NCI-H1105 (cell line): ENCODE results near the gene ATG10.
"Not testable (repeated sequence)": the region's sequence is repeated elsewhere in the genome, so short reads cannot be mapped to it uniquely, and the experiment has no call there.

ENCODE experiments used
- DNase-seq: peaks from one replicate; lab custom pipeline; 2025; lab: John Stamatoyannopoulos, UW

Gene ATG10

GRCh38 chr5:81982172-81982685 lies 10.4 kb downstream of the ATG10 start:
- DNase-seq = not testable (repeated sequence)

DNA sequence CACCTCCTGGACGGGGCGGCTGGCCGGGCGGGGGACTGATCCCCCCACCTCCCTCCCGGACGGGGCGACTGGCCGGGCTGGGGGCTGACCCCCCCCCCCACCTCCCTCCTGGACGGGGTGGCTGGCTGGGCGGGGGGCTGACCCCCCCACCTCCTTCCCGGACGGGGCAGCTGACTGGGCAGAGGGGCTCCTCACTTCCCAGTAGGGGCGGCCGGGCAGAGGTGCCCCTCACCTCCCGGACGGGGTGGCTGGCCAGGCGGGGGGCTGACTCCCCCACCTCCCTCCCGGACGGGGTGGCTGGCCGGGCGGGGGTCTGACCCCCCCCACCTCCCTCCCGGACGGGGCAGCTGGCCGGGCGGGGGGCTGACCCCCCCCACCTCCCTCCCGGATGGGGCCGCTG lies 11.3 kb downstream of the ATG10 start:
- DNase-seq = not testable (repeated sequence)

- not testable (repeated sequence) for DNase-seq
These were observed 11.7 kb downstream of the ATG10 start for GRCh38 chr5:81983563-81983962.

DNA sequence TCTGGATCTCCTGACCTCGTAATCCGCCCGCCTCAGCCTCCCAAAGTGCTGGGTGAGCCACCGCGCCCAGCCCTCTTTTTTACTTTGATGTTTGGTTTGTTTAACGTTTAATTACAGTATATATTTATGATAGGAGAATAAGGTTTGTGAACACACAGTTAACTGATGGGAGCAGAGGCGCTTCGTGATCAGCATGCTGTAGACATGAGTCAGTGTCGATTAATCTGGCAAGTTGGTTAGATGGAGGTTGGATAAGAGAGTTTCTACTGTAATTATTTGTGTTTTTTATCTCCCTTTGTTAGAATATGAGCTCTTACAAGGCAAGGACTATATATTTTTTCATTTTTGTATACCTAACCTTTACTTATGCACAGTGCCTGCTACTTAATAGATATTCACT lies 14.3 kb downstream of the ATG10 start:
- no peak for DNase-seq

DNA sequence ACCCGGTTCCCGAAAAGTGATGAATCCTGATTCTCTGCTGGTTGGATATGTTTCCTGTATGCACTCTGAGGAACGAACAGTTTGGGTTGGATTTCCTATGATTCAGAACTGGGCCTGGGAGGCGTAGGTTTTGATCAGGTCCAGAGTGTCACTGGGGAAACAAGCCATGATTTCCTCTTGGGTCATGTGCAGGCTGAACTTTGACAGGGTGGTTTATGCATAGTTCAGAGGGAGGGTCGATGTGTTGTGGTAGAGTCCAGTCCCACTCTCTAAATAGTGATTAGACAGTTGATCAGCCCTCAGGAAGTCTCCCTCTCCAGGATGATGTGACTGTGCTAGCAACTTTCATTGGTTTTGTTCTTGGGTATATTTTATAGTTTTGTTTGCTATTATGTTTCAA lies 17.4 kb downstream of the ATG10 start:
- no peak for DNase-seq

GRCh38 chr5:81994679-81995078 lies 22.9 kb downstream of the ATG10 start:
- DNase-seq = no peak

- DNase-seq = no peak
These were observed 23.6 kb downstream of the ATG10 start for GRCh38 chr5:81995407-81995806.

DNA sequence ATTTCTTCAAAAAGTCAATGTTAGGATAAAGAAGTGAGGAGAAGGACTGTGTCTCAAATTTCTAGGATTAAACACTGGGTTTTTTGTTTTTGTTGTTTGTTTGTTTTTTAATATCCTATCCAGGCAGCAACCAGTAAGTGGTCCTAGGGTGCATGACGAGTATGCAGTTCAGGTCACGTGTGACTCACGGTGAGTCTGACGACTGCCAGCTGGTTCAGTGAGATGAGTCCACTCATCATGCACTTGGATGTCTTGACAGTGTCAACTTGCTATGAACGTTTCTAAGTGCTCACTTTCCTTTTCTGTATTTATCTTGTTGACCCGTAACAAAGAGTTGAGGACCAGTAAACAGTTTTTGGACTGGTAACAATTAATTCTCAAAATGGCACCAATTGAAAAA lies 32.7 kb downstream of the ATG10 start:
- DNase-seq = no peak

DNA sequence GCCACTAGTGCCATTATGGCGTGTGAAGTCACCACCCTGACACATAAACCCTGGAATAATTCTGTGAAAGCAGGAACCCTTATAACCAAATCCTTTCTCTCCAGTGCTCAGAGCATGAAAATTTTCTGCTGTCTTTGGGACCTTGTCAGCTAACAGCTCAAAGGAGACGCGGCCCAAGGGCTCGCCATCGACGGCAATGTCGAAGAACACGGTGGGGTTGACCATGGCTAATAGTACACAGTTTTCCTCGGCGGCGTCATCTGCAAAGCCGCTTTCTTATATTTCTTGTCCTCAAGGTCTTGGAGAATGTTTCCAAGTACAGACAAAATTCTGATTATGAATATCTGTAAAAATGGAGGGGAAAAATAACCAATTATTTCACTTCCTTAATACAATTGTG lies 38.0 kb downstream of the ATG10 start:
- DNase-seq = not testable (repeated sequence)

- no peak for DNase-seq
These were observed 38.9 kb downstream of the ATG10 start for GRCh38 chr5:82010696-82011095.

DNA sequence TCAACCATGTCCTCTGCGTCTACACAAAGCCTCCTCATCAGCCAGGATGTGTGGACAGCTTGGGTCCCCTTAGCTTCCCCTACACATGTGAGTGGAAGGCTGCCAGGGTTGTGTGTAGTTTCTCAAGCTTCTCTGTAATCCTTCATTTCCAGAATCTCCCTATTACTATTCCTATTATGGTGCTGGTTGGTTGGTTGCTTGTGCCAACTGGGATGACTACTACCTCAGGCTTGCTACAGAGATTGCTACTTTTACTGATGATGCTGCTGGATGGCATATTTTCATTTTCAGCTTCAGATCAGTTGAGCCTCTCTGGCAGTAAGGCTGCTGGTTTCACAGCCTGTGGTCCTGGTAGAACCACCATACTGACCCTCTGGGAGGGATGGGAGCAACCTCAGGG lies 39.9 kb downstream of the ATG10 start:
- no peak for DNase-seq

- DNase-seq = not testable (repeated sequence)
These were observed 42.8 kb downstream of the ATG10 start for GRCh38 chr5:82014644-82015043.

- DNase-seq = no peak
These were observed 46.6 kb downstream of the ATG10 start for GRCh38 chr5:82018462-82018861.

- no peak for DNase-seq
These were observed 47.7 kb downstream of the ATG10 start for GRCh38 chr5:82019342-82020138.

- no peak for DNase-seq
These were observed 50.7 kb downstream of the ATG10 start for GRCh38 chr5:82022499-82022898.

DNA sequence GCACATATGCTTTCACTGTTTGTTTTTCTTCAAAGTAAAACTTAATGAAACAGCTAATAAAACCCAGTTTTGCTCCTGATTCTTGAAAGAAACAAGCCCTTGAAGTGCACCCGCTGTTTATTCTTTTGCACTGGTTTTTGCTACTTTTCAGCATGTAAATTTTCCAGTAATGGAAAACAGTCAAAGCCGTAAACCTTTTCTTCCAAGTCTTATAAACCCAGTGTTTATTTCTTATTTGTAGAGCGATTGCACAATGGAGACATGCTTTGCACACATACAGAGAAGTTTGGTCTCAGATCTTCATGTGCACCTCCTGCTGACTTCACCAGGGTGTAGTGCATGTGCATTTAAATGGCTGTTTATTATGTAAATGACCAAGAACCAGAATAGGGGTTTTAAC lies 51.8 kb downstream of the ATG10 start:
- no peak for DNase-seq

- DNase-seq = no peak
These were observed 59.6 kb downstream of the ATG10 start for GRCh38 chr5:82031220-82032119.

DNA sequence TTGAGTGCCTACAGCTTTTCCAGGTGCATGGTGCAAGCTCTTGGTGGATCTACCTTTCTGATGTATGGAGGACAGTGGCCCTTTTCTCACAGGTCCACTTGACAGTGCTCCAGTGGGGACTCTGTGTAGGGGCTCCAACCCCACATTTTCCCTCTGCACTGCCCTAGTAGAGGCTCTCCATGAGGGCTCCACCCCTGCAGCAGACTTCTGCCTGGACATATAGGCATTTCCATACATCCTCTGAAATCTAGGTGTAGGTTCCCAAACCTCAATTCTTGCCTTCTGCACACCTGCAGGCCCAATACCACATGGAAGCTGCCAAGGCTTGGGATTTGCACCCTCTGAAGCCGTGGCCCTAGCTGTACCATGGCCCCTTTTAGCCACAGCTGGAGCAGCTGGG lies 71.1 kb downstream of the ATG10 start:
- DNase-seq = not testable (repeated sequence)

DNA sequence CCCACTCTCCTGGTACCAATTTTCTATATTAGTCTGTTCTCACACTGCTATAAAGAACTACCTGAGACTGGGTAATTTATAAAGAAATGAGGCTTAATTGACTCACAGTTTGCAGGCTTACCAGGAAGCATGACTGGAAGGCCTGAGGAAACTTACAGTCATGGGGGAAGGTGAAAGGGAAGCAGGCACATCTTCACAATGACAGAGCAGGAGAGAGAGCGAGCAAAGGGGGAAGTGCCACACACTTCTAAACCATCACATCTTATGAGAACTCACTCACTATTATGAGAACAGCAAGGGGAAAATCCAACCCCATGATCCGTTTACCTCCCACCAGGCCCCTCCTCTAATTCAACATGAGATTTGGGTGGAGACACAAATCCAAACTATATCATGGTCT lies 72.2 kb downstream of the ATG10 start:
- DNase-seq = no peak

DNA sequence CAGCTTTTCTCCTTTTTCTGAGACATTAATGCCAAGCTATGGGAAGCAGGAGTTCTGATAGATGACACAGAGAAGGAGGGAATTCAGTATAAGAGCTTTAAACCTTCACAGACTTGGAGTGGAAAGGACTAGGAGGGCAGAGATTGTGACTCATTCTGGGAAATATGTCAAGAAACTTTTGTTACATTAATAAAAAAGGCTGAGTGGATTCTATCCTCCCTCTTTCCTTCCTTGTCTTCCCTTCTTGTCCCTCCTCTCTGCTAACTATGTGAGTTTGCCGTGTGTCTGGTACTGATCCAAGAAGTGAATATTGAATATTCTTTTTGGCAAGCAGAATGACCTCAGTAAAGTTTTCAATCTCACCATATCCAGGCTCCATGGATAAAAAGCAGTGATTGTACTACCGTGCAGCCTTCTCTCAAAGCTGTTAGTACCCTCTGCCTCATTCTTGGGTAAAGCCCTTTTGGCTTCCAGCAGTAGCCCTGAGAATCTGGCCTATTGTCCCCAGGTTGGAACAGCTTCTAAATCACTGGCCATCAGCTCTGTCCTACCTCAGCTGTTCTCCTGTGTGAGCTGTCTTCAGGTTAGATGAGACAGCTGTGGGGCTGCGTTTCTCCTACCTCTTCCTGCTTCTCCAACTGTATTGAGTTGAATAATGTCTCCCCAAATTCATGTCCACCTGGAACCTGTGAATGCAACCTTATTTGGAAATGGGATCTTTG lies 73.9 kb downstream of the ATG10 start:
- DNase-seq = no peak

DNA sequence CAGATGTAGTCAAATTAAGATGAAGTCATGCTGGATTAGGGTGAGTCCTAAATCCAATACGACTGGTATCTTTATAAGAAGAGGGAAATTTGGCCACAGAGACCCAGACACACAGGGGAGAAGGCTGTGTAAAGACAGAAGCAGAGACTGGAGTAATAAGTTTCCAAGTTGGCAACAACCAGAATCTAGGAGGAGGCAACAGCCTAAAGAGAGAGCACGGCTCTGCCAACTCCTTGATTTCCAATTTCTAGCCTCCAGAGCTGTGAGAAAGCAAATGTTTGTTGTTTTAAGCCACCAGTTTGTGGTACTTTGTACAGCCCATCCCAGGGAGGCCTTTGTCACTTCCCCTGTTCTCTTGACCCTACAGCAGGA lies 74.4 kb downstream of the ATG10 start:
- DNase-seq = no peak

DNA sequence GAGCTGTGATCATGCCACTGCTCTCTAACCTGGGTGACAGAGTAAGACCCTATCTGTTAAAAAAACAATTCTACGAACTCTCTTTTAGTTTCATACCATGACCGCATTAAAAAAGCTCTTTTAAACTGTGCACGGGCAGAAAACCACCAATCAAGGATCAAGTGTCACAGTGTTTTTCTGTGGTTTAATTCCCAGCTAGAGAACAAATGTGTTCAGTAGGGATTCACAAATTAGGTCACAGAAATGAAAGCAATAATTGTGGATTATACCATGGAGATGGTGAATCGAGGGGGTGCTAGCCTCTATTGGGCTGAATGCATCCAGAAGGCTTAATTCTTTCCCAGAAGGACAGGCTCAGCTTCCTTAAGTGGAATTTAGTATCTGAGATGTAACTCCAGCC lies 79.1 kb downstream of the ATG10 start:
- no peak for DNase-seq
